Hindlimb muscle (tissue), 1 donor: ENCODE results near the gene NMNAT1. TPM values are rescaled to one million over a fixed set of nuclear protein-coding genes. Genes with fewer than 3 reads are reported as not detected.
A peak's percentile ranks its signal among the peaks of the same experiment; 100 is the strongest.
"Not testable (repeated sequence)": the region's sequence is repeated elsewhere in the genome, so short reads cannot be mapped to it uniquely, and the experiment has no call there.

Source experiments
- DNase-seq: peaks from one replicate; pipeline ENCODE4 v3.0.0-alpha.2; 2013
- polyA plus RNA-seq: library from polyadenylated mRNA; unstranded; fragments of 120-200 nt; gene quantifications from one replicate; pipeline ENCODE4 v1.2.1, GENCODE V29; 2013; ENCODE audit not compliant: insufficient read length

The NMNAT1 gene
- 12.8 TPM for polyA plus RNA-seq

DNA sequence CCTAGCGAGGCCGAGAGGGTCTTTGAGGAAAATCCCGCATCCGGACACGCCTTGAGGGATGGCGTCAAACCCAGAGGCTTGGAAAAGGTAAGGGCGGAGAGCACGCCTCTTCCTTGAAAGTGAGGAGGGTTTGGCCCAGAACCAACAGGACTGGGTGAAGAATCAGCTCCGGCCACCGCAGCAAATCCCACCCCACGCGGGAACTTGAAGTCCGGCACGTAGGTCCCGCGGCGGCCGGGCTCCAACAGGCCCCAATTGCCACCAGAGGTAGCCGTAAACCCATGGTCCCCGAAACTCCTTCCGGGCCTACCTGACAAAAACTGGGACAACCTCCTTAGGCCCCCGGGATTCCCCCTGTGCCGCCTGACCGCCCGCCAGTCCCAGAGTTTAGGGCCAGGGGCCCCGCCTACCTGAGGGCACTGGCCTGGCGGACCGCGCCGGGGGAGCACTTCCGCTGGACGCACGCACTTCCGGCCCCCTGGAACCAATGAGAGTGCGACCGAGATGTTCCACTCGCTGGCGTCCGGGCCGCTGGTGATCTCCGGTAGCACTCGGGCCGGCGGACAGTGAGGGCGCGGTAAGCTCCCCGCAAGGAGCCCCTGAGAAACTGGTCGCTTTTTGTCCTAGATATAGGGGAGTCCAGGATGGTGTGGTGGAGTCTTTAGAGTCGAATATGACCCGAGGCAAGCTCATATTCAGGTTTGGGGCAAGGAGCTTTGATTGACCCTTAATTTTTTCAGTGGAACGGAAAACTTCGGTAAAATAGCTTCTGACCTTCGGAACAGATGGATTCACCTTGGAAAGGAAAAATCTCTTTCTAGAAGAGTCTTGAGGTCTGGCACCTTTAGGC, at the start of gene NMNAT1, which contains the start of gene LZIC:
Gene NMNAT1, plus strand, starts transcription at position 537 of the 850 bp plus-strand sequence. CDS start 28,599 bp downstream, outside the sequence.
Gene LZIC, minus strand, starts transcription at position 453 of the 850 bp plus-strand sequence. CDS start 6,772 bp downstream, outside the sequence.
- DNase-seq = peak; percentile 94

DNA sequence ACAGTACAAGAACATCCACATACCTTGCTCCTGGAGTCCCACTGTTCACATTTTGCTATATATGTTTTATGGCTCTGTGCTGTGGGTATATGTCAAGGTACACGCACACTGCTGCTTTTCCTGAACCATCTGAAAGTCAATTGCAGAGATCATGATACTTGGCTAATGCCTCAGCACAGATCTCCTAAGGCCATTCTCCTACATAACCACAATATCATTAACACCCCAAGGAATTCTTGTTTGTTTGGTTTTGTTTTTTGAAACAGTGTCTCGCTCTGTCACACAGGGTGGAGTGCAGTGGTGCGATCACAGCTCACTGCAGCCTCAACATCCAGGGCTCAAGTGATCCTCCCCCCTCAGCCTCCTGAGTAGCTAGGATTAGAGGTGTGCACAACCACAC, 49.2 kb upstream of the NMNAT1 start:
- DNase-seq = no peak

DNA sequence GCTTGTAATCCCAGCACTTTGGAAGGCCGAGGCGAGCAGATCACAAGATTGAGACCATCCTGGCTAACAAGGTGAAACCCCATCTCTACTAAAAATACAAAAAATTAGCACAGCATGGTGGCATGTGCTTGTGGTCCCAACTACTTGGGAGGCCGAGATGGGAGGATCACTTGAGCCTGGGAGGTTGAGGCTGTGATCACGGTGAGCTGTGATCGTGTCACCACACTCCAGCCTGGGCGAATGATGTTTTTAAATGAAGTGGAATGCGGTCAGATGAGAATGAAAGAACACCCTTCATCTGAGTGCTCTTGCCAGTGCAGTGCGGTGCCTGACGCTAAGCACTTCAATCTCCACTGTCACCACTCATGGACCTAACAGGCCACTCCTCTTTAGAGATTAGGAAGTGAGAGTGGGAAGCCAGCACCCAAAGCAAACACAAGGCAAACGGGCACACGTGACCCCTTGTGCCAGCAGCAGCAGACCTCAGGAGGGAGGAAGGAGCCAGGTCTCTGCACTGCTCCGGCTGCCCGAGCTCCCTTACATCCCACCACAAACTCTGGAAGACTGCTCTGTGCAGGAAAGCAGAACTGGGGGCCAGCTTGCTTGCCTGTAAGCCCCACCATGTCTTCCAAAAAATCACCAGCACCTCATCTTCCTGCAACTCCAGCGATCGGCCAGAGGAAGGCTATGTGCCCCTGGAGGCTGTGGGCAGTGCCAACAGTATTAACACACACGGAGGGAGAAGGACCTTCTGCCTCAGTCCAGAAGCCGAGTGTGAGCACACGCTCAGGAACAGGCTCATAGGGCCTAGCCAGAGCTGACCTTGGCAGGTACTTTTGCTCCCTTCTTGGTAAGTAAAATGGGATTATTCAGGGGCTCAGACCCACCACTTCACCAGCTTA, 42.9 kb upstream of the NMNAT1 start:
- DNase-seq = no peak

DNA sequence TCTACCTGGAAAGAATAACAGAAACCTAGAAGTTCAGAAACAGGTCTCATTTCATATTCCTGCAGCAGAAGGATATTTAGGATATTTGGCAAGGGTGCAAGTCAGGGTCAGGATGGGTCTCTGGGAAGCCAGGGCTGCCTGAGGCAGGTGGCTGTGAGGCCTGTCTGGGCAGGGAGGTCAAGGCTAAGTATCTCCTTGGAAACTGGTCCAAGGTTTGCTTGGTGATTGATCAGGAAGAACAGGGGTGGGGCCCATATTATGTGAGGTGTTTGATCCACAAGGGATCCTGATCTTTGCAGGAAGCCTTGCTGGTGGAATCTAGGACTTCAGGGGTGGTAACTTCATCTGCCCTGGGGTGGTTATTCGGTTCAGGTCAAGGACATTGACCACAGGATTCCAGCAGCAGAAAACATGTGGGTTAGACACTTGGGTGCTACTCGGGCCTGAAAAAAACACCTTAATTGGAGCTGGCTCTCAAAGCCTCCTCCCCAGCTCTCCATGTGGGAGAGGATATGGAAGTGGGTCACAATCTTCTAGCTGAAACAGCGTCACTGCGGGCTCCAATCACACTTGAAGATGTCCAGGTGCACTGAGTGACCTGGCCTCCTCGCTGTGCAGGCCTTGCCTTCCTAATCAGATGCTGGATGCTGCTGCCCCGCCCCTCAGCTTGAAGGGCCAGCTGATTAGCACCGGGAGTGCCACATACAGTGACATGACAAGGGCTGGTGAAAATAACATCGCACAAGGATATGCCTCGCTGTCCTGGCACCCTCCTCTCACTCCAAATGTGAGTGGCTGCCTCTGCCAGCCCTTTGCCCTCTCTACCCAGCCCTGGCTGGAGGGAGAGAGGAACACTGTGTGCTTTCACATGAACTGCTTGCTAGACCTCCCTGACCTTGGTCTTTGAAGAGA, 41.9 kb upstream of the NMNAT1 start:
- DNase-seq = no peak

DNA sequence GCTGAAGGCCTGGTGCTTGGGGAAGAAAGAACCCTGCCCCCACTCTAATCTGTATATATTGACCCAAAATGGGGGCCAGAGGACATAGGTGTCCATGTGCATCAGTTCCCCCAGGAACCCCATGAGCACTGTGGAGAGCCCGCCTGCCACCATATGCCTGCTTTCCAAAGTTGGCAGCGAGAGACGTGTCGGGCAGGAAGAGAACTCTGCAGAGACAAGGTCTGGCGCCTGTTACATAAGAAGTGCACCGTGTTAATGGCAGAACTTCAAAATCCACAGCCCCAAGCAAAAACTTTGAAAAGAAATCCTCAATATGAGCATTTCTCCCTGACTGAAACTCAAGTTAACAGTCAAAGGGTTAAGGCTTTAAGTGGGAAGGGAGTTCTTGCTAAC, 41.2 kb upstream of the NMNAT1 start:
- no peak for DNase-seq

DNA sequence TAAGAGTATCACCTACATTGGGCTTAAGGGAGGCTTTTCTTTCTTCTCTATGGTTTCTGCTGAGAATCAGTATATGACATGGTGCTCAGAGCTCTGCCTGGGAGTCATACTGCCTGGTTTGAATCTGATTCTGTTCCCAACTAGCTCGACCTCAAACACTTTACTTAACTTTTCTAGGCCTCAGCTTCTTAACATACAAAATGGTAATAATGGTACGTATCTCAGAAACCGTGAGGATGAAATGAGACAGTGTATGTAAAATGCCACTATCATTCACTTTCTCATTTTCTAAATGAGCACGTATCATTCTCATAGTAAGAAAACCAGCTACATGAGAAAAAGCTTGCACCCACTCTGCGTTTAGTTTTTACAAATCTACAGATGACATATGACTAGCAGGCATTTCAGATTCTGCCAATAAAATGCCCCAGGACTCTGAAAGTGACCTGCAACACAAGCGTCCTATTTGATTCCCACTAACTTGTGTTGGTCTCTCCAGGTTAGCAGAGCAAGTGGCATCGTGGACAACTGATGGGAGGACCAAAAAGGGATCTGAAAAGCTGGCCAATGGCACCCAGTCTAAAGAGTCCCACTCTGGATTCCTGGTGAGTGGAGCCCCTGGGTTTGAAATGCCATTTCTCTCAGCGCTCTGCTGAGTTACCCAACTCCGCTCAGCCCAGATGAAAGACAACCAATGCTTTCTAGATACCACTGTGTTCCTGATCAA, 39.3 kb upstream of the NMNAT1 start:
- DNase-seq = no peak

DNA sequence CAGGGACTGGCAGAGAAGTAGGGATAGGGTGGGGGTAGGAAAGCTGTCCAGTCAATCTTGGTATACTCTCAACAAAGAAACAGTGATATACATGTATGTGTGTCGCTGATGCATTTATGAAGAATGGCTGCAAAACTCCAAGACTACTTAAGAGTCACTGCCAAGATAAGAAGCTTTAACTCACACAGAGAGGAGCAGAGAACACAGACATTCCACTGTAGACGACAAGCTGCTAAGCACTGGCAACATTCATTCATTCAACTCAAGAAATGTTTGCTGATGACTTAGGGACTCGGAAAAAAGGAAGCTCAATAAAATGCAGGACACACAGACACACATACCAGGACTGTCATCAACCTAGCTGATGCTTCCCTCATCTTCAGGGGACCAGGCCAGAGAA, 38.7 kb upstream of the NMNAT1 start:
- DNase-seq = no peak

DNA sequence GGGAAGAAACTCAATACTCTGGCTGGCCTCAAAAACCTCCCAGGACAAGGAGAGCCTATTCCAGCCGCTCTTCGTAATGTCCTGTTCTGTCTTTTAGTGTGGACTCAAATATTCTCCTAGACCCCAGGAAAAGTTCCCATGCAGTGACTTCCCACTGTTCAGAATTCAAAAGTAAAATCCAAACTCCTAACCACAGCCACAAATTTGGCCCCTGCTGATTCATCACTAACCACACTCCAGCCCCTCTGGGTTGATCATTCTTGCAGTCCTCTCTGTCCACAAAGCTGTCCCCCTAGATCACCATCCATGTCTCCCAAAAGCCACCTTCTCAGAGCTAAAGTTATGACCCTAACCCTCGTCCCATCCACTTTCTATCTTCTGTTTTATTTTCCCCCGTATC, 38.3 kb upstream of the NMNAT1 start:
- DNase-seq = no peak

DNA sequence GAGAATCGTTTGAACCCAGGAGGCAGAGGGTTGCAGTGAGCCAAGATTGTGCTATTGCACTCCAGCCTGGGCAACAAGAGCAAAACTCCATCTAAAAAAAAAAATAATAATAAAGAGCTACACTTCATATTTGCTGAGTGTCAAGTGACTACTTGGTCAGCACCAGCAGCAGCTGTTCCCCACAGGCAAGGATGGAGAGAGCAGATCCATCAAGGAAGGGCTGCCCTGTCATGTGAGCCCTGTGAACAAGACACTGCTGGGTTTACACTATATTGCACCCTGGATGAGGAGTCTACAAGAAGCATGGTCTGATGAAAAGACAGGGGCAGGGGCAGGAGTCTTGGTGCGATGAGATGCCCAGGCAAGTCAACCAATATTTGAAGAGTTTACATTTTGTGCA, 36.8 kb upstream of the NMNAT1 start:
- no peak for DNase-seq

DNA sequence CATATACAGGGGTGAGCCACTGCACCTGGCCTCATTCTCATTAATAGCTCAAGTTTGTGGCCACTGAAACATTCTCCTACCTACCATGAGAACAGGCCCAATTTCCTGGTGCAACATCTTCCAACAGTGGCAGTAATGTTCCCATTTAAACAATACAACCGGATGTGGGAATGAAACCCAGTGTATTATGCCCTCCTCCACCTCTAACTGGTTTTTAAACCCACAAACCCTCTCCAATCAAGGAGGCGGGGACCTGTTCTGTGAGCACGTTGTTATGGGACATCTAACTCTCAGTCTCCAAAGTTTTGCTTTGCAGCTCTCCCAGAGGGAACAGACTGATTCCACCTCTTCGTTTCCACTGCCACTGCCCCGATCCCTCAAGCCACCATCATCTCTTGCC, 35.8 kb upstream of the NMNAT1 start:
- DNase-seq = no peak

DNA sequence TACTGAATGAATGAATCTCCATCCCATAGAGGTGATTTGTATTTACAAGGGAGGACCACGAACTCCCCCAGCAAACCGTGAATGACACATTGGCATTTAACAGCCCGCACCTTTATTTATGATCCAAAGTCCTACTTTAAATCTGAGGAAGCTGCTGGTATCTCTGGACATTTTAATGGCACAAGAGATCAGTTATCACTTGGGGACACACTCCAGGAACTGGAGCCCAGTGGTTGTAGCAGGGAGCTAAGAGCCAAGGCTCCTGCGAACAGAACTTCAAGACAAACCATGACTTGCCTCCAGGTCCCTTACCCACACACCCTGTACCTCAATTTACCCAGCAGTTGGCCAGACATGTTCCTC, 34.4 kb upstream of the NMNAT1 start:
- DNase-seq = no peak

DNA sequence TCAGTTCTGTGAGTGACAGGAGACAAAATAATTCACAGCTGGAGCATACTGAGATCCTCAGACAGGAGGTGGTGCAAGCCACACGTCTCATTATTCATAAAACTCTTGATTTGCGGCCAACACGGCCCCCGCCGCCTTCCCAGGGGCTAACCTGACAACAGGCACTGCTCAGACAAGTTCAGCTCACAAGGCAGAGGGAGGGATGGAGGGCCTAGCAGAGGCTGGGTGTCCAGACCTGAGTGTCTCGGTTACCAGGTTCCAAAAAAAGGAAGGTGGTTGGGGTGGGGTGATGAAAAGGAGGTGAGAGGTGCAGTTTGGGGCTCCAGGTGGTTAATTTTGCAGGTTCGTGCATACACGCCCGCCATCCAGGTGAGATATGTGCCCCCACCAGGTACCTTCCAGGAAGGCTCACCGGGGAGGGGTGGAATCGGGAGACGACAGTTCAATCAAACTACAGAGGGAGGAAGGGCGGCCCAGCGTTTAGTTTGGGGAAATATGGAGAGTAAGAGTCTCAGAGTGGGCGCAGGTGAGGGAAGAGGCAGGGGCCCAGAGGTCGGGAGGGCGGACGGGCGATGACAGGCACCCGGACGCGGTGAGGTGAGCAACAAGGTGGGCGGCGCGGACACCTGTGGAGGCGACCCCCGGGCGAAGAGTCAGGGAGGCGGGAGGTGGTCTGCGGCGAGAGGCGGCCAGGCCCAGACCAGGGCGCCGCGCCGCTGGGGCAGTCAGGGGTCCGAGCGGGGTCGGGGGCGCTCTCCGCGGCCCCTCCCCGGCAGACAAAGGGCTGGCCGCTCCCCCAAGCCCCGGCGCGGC, 33.8 kb upstream of the NMNAT1 start:
- no peak for DNase-seq

DNA sequence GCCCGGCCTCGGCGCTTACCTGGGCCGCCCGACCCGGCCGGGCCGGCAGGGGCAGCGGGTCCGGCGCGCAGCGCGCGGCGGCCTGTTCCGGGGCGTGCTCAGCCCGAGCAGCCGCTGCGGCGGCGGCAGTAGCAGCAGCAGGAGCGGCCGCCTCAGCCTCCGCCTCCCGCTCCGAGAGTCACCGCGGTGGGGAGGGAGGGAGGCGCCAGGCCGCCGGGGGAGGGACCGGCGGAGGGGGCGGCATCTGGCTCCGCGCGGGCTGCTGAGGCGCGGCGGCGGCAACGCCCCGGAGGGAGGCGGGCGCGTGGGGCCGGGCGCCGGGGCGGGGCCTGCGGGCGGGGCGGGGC, 33.2 kb upstream of the NMNAT1 start, which contains the start of gene CTNNBIP1:
Gene CTNNBIP1, minus strand, starts transcription at position 194 of the 347 bp plus-strand sequence. CDS start 38,205 bp downstream, outside the sequence.
- no peak for DNase-seq

DNA sequence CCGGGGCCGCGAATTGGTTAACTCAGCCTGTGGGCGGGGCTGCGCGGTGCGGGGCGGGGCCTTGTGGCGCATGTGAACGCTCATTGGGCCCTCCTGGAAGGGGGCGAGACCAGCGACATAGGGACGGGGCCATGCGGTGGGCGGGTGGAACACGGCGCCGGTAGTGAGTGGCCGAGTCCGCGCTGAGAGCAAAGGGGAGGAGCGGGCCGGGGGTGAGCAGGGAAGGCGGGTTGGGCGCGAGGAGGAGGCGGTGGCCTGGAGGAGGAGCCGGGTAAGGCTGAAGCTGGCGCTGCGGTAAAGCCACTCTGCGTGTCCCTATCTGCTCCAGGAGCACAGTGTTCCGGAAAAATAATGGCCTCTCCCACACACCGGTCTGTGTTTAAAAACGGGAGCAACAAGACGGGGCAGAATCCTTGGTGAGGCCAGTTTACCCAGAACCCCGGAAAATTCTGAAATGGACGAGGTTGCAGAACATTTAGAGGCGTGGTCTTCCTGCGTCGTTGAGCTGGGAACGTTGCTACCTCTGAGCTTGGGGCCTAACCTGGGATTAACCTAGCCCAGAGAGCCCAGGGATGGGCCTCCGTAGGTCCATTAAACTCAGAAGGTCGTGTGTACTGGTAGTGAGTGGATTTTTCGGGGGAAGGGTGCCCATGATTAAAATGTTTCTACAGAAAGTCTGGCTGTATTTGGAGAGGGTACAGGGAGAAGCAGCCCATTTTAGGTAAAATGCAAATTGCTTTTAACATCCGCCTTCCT, 32.7 kb upstream of the NMNAT1 start:
- peak; percentile 99 for DNase-seq

DNA sequence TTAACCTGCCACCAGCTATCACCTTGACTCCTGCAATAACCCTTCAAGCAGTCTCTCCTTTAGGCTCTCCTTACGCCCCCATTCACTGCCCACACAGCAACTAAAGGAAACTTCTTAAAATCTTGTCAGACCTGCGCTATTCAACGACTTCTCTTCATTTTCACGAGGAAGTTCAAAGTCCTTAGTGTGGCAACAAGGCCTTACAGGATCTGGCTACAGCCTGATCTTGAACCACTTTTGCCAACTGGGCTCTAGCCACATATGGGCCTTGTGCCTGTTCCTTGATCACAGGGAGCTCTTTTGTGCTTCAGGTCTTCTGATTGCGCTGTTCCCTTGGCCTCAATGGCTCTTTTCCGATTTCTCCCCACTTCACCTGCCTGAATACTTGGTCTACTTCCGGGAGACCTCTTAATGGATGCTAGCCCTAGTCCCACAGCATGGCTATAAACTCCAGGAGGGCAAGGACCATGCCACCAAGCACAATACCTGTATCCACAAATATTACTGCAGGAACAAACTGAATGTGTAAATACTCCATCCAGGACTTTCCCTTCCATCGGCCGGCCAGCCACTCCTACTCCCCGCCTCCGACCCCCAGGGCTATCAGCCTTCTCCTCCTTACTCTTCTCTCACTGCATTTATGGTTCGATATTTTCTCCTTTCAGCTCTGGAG, 30.9 kb upstream of the NMNAT1 start:
- DNase-seq = no peak

DNA sequence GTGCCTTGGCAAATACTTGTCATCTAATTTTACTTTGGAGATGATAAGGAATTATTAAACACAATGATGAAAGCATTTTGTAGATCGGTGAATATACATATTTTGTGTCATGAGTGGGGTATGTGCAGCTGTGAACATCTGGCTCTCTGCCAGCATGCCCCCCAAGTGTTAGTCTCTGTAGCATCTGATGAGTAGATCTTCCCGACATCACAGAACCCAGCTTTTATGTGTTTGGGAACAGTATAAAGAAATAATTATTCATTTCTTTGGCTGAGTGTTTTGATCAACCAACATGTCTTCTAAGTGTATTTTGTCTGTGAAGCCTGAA, 28.7 kb upstream of the NMNAT1 start:
- no peak for DNase-seq

DNA sequence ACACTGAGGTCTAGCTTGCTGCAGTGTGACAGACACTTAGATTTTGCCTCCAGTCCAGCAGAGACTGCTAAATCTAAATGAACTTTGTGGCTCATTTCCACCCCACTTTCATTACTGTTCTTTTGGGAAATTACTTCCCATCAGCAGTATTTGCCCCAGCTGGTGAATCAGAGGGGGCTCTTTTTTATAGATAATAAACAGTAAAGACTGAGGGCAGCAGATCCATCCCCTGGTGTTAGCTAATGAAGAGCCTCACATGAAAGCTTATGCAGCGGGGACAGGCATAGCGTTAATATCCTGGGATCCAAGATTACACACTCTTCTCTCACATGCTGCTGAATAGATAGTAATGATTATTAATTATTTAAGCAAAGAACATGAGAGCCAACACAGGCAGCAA, 26.8 kb upstream of the NMNAT1 start:
- no peak for DNase-seq

DNA sequence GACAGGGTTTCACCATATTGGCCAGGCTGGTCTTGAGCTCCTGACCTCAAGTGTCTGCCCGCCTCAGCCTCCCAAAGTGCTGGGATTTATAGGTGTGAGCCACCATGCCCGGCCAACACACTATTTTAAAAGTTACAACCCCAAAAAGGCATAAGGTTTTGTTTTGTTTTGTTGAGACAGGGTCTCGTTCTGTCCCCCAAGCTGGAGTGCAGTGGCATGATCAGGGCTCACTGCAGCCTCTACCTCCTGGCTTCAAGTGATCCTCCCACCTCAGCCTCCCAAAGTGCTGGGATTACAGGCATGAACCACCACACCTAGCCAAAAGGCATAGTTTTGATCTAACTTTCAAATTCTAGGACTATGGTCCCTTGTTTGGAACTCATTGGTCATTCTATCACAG, 25.8 kb upstream of the NMNAT1 start:
- not testable (repeated sequence) for DNase-seq

DNA sequence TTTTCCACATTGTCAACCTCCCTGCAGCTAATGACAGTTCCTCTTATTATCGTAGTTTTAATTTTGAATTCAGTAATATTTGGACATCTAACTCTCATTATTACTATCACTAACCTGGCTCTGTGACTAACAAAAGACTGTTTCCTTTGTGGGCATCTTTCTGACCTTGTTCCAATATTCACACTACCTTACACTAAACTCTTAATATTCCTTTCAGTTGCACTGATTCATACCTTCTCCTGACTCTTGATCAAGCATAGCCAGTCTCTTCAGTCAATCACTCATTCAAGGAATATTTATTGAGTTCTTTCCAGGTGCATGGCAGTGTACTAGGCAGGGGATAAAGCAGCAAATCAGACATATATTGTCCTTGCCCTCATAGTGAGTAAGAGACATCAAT, 25.4 kb upstream of the NMNAT1 start:
- no peak for DNase-seq

DNA sequence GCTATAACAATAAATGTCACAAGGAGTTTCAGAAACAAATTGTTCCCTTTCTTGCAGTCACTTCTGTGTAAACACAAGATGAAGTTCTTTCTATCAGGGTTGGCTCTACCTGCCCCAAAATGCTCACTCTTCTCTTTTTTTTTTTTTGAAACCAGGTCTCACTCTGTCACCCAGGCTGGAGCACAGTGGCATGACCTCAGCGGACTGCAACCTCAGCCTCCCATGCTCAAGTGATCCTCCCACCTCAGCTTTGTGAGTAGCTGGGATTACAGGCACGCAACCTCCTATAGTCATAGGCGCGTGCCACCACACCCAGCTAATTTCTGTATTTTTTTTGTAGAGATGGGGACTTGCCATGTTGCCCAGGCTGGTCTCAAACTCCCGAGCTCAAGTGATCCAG, 22.7 kb upstream of the NMNAT1 start:
- DNase-seq = no peak
